GM18505 (cell line): ENCODE measurements around the gene TOB2.

Source experiments
- ATAC-seq: cut with Tn5 transposase; IDR thresholded peaks from one replicate; pipeline ENCODE4 v1.9.1; 2021; ENCODE audit not compliant: unreplicated experiment
- POLR2A ChIP-seq: IDR thresholded peaks from 4 replicates; pipeline ENCODE4 v1.6.1; 2011; ENCODE audit warnings: borderline replicate concordance; ENCODE audit not compliant: insufficient read depth, insufficient read length; ENCODE audit errors: extremely low read depth

TOB2 gene

GRCh38 chr22:41446639-41447434 lies at the start of gene TOB2:
Gene TOB2 (minus strand): TSS chr22:41446801. CDS start chr22:41437345, 9,456 bp downstream.
- TF ChIP-seq POLR2A: peak; percentile 99
- ATAC-seq: peak; percentile 43

- ATAC-seq: no peak
- no peak for TF ChIP-seq POLR2A
These were observed 44.9 kb upstream of the TOB2 start for GRCh38 chr22:41491374-41492100.

- no peak for ATAC-seq
- no peak for TF ChIP-seq POLR2A
These were observed 42.2 kb upstream of the TOB2 start for GRCh38 chr22:41488596-41489385.

DNA sequence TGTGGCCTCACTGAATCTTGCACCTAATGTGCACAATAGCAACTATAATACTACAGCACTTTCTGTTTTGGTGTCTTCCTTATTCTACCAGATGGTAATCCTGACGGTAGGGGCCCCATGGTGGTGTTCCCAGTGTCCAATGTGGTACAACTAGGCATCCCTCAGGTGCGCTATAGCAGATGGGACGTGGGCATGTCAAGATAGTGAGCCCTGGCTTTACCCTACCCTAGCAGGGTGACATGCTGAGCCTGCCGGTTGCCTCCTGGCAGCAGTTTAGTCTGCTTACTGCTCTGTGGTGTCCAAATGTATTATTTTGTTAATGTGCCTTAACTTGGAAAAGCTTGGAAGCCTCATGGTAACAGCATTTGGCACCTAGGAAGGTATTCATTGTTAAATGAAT lies 41.5 kb upstream of the TOB2 start:
- no peak for TF ChIP-seq POLR2A
- no peak for ATAC-seq

GRCh38 chr22:41487037-41487935 lies 40.7 kb upstream of the TOB2 start:
- ATAC-seq: no peak
- TF ChIP-seq POLR2A: no peak

- TF ChIP-seq POLR2A: no peak
- ATAC-seq: no peak
These were observed 38.4 kb upstream of the TOB2 start for GRCh38 chr22:41485033-41485432.

- TF ChIP-seq POLR2A: no peak
These were observed 35.8 kb upstream of the TOB2 start for GRCh38 chr22:41482319-41482935.

GRCh38 chr22:41481925-41482318 lies 35.3 kb upstream of the TOB2 start:
- TF ChIP-seq POLR2A: no peak
- no peak for ATAC-seq

More at GRCh38 chr22:41482319-41482935, 35.8 kb upstream of the TOB2 start:
- ATAC-seq: no peak

- no peak for TF ChIP-seq POLR2A
These were observed 34.7 kb upstream of the TOB2 start for GRCh38 chr22:41481131-41481830.

GRCh38 chr22:41480397-41480735 lies 33.8 kb upstream of the TOB2 start:
- TF ChIP-seq POLR2A: no peak
- no peak for ATAC-seq

More at GRCh38 chr22:41481131-41481830, 34.7 kb upstream of the TOB2 start:
- ATAC-seq: no peak

DNA sequence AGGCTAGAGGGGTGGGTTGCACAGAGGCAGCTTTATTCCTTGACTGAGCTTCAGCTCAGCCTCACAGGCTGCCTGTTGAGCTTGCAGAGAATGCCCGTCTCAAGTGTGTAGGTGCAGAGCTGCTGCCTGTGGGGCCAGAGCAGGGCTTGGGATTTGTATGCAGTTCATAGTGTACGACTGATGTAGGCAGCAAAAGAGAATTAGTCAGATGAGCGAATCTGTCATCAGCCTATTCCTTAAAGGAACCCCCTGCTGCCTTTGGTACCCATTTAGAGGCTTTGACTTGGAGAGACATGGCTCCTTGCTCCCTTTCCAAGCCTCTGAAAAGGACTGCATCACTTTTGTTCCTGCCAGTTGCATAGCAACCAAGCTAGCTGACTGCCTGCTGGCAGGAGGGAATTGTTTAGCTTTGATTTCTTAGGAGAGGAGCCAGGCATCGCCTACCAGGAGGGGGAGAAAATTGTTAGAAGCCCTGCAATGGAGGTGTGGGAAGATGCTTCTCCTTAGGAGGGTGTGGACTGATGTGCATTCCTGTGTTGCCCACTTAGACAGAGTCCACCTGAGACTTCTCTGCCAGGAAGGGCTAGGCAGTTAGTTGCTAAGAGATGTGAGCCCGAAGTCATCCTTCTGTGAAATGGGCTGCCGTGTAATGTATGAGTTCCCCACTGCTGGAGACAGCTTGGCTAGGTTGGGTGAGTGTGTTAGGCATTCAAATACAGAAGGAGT lies 33.2 kb upstream of the TOB2 start:
- no peak for TF ChIP-seq POLR2A
- ATAC-seq: no peak

- no peak for ATAC-seq
- TF ChIP-seq POLR2A: no peak
These were observed 32.4 kb upstream of the TOB2 start for GRCh38 chr22:41478891-41479521.
